T-helper 2 cell treated with Interferon-gamma antibody and Interleukin-4, amounts not matched to agents 100 ng/mL and 5 ng/mL, for 36 hours (primary cell): ENCODE measurements around the gene UNC93B1. TPM values are rescaled to one million over a fixed set of nuclear protein-coding genes. Genes with fewer than 3 reads are reported as not detected.
"Not testable (repeated sequence)": the region's sequence is repeated elsewhere in the genome, so short reads cannot be mapped to it uniquely, and the experiment has no call there.

ENCODE experiments used
- intact Hi-C: fragments of 100-400 bp; cut with micrococcal nuclease; formaldehyde crosslinking; loops from one replicate; pipeline ENCODE4 v1.15.1; 2023
- total RNA-seq: library from RNA; stranded (reverse); gene quantifications from 2 replicates; pipeline ENCODE4 v1.2.3, GENCODE V29; 2022

UNC93B1 gene
- total RNA-seq, 1 donor from 2014 or later, result 14.7 TPM

DNA sequence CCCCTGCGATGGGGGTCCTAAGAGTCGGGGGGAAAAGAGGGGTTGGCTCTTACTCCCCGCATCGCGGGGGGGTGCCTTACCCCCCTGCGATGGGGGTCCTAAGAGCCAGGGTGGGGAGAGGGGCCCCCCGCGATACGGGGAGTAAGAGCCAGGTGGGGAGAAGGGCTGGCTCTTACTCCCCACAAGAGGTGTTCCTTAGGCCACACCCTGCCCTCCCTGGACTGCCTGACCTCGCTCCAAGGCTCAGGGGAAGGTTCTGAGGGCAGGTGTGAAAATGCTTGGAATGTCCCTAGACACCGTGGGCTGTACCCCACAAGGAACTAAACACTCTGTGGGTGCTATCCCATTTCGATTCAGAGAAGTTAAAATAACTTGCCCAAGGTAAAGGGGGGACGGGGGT, 7.8 kb downstream of the UNC93B1 start:
- intact Hi-C loops, result no loop called here

DNA sequence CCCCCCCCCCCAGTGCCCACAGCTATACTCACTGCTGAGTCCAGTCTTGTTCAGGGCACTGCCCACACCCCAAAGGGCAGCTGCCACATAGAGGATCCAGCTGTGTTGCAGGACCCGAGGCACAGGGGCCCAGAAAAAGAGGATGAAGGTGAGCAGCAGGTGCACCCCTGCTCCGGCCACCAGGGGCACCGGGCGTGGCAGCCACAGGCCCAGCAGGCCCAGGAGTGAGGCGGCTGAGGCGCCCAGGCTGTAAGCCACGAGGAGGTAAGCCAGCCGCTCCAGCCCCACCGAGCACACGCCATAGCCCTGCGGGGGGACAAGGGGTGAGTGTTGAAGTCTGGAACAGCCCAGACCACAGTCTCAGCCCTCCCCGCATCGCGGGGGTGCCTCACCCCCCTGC, 8.3 kb downstream of the UNC93B1 start:
- intact Hi-C loops, result not testable (repeated sequence)

DNA sequence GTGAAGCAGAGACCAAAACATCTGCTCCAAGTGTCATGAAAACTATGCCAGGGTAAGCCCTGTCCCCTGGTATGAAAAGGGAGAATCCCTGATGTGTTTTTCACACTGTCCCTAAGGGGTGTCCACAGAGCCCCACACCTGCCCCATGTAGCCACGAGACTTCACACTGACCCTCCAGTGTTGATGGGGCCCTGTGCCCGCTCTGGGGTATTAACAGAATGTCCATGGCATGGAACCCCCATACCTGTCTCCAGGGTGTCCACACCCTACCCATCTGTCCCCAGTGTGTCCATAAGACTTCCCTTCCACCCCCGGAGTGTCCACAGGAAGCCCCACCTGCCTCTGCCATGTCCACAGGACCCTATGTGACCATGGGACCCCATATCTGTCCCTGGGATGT, 8.8 kb downstream of the UNC93B1 start:
- intact Hi-C loops, result not testable (repeated sequence)

DNA sequence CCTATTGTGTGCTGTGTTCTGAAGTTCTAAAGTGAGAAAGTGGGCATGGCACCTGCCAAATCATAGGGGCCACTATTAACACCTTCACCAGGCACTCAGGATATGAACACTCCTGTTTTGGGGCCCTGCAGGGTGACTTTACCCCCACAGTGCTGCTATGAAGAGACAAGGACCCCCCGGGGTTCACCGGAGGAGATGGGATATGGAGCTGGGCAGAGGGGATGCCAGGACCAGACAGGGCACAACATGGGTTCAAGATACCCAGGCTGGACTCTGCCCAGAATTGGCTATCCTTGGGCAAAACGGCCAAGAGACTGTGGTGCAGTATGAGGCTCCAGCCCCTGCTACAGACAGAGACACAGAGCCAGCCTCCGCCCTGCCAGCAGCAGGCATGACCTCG, 9.5 kb downstream of the UNC93B1 start:
- intact Hi-C loops, result not testable (repeated sequence)

DNA sequence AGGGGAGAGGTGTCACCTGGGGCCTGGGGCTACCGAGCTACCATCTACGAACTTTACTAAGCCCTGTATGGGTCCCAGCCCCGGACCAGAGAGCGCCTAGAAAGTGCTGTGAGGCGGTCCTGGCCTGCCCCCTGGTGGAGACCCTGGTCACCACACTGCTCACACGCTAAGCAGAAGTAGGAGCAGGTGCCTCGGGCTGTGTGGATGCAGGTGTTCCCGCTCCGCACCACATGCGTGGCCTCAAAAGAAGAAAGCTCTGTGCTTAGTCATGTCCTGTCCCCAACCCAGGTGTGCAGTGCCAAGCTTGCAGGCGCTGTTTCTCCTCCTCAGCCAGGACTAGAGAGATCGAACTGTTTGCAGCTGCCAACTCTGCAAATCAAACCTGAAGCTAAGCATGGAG, 10.1 kb downstream of the UNC93B1 start:
- intact Hi-C loops, result not testable (repeated sequence)

DNA sequence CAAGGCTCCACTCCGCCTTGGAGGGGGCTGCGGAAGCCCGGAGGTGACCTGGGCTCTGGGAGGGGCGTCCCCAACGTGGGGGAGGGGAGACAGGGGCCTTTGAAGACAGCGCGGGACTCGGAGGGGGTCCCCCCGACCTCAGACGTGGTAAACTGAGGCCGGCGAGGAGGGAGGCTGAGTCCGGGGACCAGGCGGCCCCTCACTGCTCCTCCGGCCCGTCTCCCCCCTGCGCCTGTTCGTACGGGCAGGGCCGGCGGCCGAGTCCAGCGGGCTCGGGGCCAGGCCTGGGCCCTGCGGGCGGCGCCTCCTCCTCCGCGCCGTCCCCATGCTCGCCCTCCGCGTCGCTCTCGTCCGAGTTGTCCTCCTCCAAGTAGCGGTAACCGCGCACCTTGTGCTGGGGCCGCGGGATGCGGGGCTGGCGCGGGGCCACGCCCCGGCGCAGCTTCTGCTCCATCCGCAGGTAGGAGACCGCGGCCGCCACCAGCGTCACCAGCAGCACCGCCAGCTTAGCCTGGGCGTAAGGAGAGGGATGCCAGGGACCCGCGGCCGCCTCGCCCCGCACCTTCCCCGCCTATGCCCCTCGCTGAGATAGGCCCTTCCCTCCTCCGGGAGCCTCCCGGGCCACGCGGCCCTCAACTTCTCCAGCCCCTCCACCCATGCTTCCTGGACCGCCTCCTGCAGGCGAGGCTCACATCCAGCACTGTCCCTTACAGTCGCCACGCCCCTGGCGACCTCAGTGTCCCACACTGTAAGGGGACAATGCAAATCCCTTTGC, 12.4 kb downstream of the UNC93B1 start:
- intact Hi-C loops, result not testable (repeated sequence)

DNA sequence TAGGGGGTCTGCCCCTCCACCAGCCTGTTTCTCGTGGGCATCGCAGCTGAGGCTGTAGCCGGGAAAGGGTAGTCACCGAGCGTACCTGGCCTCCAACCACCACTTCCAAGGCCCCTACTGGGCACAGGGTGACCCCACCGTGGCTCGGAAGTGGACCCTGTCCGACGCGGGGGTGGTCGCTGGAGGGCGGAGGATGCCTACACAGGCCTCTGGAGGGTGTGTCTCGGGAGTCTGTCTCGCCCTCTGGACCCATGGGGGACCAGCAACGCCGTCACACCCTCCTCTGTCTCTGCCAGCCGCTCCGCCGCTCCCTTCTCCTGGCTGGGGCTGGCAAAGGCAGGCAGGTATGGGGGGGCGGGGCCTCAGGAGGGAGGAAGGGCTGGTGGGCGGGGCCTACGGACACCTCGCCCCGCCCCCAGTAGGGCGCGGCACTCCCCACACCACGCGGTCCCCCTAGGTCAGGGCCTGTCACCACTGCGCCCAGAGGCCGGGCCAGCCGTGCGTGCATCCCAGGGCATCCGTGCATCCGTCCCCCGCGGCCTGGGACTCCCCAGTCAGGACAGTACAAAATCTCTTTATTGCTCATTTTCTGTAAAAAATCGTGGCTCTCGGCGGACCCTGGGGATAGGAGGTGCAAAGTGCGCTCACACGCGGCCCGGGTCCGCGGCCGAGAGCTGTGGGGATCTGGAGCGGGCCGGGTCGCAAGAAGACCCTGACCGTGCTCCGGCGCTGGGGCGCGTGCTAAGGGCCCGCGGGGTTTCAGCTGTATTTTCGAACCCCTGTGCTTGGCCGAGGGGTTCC, 13.2 kb downstream of the UNC93B1 start:
- intact Hi-C loops, result not testable (repeated sequence)

DNA sequence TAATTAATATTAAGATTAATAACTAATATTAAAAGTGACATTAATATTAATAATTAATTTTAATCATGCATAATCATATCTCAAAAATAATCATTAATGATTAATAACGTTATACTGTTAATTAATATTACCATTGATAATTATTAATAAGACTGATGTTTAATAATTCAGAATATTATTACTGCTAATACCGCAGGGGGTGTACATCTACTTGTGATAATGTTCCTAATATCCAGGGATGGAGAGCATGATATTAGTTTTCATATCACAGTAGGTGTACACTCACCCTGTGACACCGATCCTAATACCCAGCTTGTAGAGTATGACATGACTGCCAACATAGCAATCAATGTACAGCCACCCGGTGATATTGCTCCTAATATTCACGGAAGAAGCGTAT, 18.6 kb downstream of the UNC93B1 start:
- intact Hi-C loops, result not testable (repeated sequence)

DNA sequence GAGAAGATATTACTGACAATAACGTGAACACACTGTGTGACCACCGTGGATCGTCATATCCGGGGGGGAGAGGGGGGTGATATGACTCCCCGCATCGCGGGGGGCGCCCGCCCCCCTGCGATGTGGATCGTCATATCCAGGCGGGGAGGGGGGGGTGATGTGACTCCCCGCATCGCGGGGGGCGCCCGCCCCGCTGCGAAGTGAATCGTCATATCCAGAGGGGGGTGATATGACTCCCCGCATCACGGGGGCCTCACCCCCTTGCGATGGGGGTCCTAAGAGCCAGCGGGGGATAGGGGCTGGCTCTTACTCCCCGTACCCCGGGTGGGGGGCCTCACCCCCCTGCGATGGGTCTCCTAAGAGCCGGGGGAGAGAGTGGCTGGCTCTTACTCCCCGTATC, 19.9 kb downstream of the UNC93B1 start:
- intact Hi-C loops, result no loop called here

DNA sequence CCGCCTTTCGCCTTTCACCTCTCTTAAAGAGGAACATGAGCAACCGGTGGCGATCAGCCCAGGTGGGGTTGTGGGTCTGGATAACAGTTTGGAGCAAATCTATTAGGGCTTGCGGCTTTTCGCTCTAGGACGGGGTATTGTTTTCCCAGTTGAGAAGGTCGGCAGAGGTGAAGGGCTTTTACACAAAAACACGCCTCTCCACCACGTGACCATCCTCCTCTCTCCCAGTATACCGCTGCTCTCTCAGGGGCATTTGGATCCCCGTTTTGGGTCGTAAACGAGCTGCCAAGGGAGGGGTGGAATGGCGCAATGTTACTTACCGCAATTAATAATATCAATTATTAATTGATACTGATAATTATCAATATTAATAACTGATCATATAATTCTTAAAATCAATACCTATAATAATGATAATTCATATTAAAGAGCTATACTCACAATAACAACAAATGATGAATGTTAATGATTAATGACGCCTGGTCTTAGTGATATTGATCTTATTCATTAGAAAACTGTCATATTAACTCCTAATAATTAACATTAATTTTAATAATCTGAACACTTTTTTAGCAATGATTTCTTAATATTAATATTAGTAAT, 21.5 kb downstream of the UNC93B1 start:
- intact Hi-C loops, result not testable (repeated sequence)

DNA sequence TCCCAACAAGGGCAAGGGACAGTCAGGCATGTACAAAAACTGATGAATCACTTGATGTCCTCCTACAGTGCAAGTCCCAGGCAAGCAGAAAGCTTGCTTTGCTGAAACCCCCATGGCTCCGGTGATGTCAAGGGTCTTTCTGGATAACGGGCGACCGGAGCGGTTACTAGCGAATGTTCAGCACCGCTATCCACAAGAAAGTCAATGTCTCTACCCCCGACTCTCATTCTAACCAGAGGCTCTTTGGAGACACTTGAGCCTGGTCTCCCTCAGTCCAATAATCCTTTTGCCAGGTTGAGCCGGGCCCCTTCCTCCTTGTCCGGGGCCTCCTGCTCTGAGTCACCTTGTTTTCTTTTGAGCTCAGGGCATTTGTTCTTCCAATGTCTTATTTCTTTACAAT, 22.7 kb downstream of the UNC93B1 start:
- intact Hi-C loops, result not testable (repeated sequence)

DNA sequence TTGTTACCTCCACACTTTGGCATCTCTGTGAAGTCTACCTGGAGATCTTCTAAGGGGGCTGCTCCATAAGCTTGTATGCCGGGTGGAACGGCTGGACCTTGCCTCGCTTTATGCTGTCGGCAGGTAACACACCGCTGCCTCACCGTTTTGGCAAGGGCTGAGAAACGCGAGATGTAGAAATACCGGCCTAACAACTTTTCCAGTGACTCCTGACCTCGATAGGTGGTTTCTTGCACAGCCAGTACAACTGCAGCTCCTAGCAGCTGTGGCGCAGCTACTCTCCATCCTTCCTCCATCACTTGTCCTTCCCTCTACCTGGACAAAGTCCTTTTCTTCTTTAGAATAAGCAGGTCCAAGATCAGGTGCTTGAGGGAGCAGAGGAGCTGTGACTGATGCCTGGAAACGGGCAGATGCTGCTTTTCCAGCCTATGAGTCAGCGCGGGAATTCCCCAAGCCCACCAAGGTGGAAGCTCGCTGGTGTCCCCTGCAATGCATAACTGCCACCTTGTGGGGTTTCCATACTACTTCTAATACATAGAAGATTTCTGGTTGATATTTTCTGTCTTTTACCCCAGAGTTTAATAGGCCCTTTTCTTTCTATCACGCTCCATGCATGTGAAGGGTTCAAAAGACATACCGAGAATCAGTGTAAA, 25.0 kb downstream of the UNC93B1 start:
- intact Hi-C loops, result not testable (repeated sequence)

DNA sequence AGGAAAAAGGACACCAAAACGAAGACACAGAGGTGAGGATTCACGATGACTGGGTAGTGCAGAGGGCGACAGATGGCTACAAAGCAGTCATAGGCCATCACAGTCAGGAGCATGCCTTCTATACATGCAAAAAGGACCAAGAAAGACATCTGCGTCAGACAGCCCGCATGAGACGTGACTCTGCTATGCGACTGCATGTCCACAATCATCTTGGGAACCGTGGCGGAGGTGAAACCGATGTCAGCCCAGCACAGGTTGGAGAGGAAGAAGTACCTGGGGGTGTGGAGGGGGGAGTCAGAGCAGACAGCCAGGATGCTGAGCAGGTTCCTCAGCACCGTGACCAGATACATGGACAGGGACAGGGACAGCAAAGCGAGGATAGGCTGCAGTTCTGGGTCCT, 29.2 kb downstream of the UNC93B1 start:
- intact Hi-C loops, result not testable (repeated sequence)

DNA sequence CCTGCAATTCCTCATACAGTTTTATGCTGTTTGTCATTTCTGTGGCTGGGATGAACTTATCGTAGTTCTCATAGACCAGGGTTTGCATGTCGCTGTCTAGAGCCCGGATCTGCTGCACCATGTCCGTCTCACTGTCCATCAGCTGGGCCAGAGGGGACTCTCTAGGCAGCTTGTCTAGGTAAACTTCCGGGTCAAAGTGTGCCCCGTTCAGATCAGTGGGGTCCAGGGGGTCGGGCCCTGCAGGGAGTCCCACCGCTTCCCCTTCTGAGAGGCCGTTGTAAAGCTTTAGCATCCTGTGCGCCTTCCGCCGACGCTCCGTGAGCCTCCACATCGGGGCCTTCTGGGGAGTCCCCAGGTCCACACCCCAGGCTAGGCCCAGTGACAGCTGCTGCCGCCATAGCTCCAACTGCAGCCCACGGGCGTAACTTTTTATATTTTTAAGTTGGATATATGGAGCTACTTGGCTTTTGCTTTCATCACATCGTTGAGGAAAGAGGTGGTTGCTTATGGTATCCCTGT, 38.0 kb downstream of the UNC93B1 start:
- intact Hi-C loops, result not testable (repeated sequence)

DNA sequence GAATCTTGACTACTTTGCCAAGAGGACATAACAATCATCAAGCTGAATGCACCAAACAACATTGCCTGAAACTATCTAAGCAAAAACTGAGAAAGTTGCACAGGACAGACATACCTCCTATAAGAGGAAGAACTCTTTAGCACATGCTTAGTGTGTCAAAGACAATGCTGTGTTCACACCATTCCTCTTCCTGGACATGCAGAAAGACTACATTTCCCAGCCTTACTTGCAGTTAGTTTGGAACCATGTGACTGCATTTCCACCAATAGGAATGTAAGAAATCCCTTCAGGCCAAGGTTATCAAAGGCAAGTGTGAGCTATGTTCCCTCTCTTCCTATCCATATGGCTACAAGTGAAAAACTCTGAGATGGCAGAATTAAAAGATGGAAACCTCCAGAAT, 39.2 kb downstream of the UNC93B1 start:
- intact Hi-C loops, result not testable (repeated sequence)

DNA sequence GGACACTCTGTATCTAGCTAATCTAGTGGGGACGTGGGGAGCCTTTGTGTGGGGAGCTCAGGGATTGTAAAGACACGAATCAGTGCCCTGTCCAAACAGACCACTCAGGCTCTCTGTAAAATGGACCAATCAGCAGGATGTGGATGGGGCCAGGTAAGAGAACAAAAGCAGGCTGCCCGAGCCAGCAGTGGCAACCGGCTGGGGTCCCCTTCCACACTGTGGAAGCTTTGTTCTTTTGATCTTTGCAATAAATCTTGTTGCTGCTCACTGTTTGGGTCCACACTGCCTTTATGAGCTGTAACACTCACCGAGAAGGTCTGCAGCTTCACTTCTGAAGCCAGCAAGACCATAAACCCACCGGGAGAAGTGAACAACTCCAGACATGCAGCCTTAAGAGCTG, 40.0 kb downstream of the UNC93B1 start:
- intact Hi-C loops, result not testable (repeated sequence)

DNA sequence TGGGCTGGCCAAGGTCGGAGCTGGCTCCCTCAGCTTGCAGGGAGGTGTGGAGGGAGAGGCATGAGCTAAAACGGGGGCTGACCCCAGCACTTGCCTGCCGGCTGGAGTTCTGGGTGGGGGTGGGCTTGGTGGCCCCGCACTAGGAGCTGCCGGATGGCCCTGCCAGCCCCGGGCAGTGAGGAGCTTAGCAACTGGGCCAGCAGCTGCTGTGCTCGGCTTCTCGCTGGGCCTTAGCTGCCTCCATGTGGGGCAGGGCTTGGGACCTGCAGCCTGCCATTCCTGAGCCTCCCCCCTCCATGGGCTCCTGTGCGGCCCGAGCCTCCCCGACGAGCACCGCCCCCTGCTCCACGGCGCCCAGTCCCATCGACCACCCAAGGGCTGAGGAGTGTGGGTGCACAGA, 40.7 kb downstream of the UNC93B1 start:
- intact Hi-C loops, result not testable (repeated sequence)

DNA sequence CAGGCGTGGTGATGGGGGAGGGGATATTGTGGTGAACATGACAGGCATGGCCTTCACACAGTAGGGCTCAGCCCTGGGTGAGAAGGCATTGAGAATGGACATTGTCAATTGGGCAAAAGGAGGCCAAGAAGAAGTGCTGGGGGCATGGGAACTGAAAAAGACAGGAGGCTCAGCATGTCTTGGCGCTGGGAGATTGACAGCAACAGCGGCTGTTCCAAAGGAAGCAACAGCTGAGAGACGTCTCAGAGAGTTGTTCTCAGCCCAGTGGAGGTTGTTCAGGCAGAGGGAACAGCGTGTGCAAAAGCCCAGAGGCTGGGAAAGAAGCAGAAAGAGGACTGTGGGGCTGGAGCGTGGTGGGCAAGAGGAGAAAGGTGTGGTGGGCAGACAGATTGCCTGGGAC, 47.7 kb downstream of the UNC93B1 start:
- intact Hi-C loops, result not testable (repeated sequence)

DNA sequence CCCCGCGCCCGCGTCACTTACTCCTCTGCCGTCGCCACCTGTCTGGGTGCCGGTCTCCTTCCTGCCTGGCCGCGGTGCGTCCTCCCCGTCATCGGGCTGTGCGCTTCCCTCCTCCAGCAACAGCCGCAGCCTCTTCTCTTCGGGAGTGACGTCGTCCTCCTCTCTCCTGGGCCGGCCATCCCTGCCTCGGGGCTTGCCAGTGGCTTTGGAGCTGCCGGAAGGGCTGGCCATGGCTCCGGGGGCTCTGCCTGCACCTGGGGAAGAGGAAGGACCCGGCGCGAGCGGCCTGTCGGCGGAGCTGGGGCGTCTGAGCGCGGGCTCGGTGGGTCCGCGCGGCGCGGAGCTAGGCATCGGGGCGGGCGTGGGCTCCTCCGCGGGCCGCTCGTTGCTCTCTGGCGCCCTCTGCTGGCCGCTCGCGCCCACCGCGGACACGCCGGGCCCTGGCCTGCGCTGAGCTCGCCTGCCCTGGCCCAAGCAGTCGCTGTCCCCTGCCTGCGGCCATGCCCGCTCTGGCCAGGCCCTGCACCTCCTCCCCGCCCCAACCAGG, 48.4 kb downstream of the UNC93B1 start:
- intact Hi-C loops, result not testable (repeated sequence)

DNA sequence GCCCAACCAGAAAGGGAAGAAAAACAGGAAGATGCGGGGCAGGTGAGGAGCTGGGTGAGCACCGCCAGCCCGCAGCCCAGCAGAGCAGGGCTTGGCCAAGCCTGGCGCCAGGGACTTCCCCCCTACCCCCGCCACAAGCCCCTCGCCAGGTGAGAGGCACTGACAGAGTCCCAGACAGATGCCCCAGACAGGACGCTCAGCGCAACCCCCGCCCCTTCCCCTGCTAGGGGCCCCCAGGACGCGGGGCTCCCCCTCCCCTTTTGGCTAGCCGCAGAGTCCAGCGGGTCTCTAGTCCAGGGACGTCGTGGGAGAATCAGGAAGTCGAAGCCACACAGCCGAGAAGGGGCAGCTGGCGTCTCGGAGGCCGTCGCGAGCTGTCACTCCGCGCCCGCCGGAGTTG, 48.9 kb downstream of the UNC93B1 start:
- intact Hi-C loops, result not testable (repeated sequence)

DNA sequence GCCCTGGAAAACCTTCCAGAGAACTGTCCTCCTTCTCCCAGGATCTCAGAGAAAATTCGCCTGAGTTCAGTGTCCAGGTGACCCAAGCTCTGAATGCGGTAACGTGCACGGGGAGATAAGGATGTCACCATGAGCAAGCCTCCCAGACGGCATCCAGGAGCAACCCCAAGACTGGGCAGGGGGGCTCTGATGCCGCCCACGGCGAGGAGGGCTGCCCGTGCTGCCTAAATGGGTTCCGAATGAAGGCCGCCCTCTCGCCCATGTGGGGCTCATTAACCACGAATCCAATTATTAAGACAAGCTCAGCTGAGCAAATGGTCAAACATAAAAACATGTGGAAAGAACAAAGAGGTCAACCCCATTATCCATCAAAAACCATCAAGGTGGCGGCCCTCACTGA, 49.6 kb downstream of the UNC93B1 start:
- intact Hi-C loops, result not testable (repeated sequence)
